ENCODE results near the gene SRSF3.
"Not testable (repeated sequence)": the region's sequence is repeated elsewhere in the genome, so short reads cannot be mapped to it uniquely, and the experiment has no call there.

SRSF3 gene

DNA sequence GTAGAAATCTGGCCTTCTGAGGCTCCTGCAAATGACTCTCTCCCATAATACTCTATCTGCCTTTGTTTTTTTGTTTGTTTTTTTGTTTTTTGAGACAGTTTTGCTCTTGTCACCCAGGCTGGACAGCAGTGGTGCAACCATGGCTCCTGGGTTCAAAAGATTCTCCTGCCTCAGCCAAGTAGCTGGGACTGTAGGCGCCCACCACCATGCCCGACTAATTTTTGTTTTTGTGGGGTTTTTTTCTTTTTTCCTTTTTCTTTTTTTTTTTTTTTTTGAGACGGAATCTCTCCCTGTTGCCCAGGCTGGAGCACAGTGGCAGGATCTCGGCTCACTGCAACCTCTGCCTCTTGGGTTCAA lies 30.3 kb upstream of the SRSF3 start:
- TF ChIP-seq CTCF (IDR thresholded peaks at IDR 0.05; ENCODE audit: low read depth, low read length) = no peak

GRCh38 chr6:36566418-36566905 lies 27.7 kb upstream of the SRSF3 start:
- no peak overlapping the region for H3K4me3 ChIP-seq (ENCODE audit: low read depth, low read length)
- TF ChIP-seq CTCF (IDR thresholded peaks at IDR 0.05; ENCODE audit: low read depth, low read length) = no peak

More for the DNA sequence above, 30.3 kb upstream of the SRSF3 start:
- H3K4me3 ChIP-seq (ENCODE audit: low read depth, low read length) = no peak overlapping the region

- H3K4me3 ChIP-seq (ENCODE audit: low read depth, low read length) = no peak overlapping the region
- no peak for TF ChIP-seq CTCF (IDR thresholded peaks at IDR 0.05; ENCODE audit: low read depth, low read length)
Observed at GRCh38 chr6:36570264-36570663, 23.9 kb upstream of the SRSF3 start.

- H3K4me3 ChIP-seq (ENCODE audit: low read depth, low read length) = no peak overlapping the region
- no peak for TF ChIP-seq CTCF (IDR thresholded peaks at IDR 0.05; ENCODE audit: low read depth, low read length)
Observed at GRCh38 chr6:36571122-36572043, 22.8 kb upstream of the SRSF3 start.

- H3K4me3 ChIP-seq (ENCODE audit: low read depth, low read length) = not testable (repeated sequence)
Observed at GRCh38 chr6:36572353-36573311, 21.5 kb upstream of the SRSF3 start.

DNA sequence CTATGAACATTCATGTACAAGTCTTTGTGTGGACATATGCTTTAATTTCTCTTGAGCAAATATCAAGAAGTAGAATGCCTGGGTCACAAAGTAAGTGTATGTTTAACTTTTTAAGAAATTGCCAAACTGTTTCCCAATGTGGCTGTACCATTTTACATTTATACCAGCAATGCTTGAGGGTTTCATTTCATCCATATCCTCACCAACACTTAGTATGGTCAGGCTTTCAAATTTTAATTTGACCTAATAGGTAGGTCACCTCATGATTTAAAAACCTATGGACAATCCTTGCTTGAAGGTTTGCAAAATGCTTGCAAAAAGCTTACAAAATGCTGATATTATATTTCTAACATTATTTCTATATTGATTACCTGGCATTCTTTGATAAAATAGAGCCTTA lies 19.5 kb upstream of the SRSF3 start:
- no peak for TF ChIP-seq CTCF (IDR thresholded peaks at IDR 0.05; ENCODE audit: low read depth, low read length)
- H3K4me3 ChIP-seq (ENCODE audit: low read depth, low read length) = no peak overlapping the region

- no peak for TF ChIP-seq CTCF (IDR thresholded peaks at IDR 0.05; ENCODE audit: low read depth, low read length)
- H3K4me3 ChIP-seq (ENCODE audit: low read depth, low read length) = no peak overlapping the region
Observed at GRCh38 chr6:36576578-36576977, 17.6 kb upstream of the SRSF3 start.

All from WI38 (cell line).